HCT116 (cell line): ENCODE measurements around the gene IMMP2L.

ENCODE experiments used
- EZH2phosphoT487 ChIP-seq: fragments of 200-600 bp; IDR thresholded peaks from 2 replicates; pipeline ENCODE4 v1.6.1; 2018; ENCODE audit warnings: antibody characterized with exemption, borderline replicate concordance
- POLR2A ChIP-seq: IDR thresholded peaks from 2 replicates; pipeline ENCODE4 v1.7.0; 2011; ENCODE audit warnings: borderline replicate concordance; ENCODE audit not compliant: insufficient read depth, insufficient read length; ENCODE audit errors: extremely low read depth
- SP1 ChIP-seq: IDR thresholded peaks from 2 replicates; pipeline ENCODE4 v1.6.1; 2012; ENCODE audit warnings: low read depth
- TF ChIP-seq, protein P1 (sequence below), 3 experiments: fragments of 200-600 bp in 1 of 3; sonication (generic) in 1 of 3; IDR thresholded peaks in 2 of 3; conservative IDR thresholded peaks in 1 of 3; 2 replicates each; pipeline ENCODE4 v1.5.1; 2012 to 2017; ENCODE audit warnings: low read depth in 2 of 3, low read length in 2 of 3, antibody characterized with exemption in 1 of 3, borderline replicate concordance in 1 of 3, control low read depth in 1 of 3, mild to moderate bottlenecking in 1 of 3, mixed read lengths in 1 of 3, mixed run types in 1 of 3, moderate library complexity in 1 of 3; ENCODE audit not compliant: insufficient read depth in 1 of 3
- TF ChIP-seq, protein P2 (sequence below): IDR thresholded peaks from 2 replicates; pipeline ENCODE4 v1.6.1; 2012; ENCODE audit warnings: low read depth

DNA sequence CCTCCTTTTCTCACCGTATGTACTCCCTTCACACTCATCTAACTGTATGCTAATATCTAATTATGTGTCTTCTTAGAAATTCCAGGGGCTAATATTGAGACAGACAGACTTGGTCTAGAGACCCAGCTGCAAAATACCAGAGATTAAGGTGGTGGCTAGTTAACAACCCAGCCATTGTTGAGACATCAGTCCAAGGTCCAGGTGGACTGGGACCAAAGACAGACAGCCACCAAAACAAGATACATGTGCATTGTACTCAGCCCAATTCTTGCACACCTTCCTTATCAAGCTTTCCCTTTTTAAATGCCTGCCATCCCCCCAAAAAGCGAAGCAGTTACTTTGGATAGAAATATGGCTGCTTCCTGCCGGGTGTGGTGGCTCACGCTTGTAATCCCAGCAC is 514.7 kb downstream of the IMMP2L start:
- TF ChIP-seq EZH2phosphoT487 (no peak), POLR2A (no peak), SP1 (no peak)
- TF ChIP-seq, protein P1, sequence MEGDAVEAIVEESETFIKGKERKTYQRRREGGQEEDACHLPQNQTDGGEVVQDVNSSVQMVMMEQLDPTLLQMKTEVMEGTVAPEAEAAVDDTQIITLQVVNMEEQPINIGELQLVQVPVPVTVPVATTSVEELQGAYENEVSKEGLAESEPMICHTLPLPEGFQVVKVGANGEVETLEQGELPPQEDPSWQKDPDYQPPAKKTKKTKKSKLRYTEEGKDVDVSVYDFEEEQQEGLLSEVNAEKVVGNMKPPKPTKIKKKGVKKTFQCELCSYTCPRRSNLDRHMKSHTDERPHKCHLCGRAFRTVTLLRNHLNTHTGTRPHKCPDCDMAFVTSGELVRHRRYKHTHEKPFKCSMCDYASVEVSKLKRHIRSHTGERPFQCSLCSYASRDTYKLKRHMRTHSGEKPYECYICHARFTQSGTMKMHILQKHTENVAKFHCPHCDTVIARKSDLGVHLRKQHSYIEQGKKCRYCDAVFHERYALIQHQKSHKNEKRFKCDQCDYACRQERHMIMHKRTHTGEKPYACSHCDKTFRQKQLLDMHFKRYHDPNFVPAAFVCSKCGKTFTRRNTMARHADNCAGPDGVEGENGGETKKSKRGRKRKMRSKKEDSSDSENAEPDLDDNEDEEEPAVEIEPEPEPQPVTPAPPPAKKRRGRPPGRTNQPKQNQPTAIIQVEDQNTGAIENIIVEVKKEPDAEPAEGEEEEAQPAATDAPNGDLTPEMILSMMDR (IDR thresholded peaks at IDR 0.05 in 2 of 3, conservative IDR thresholded peaks at IDR 0.05 in 1 of 3; ENCODE audit: borderline replicate concordance in 1 of 3, insufficient read depth in 1 of 3, low read depth in 2 of 3, low read length in 2 of 3): no peak
- TF ChIP-seq, protein P2, sequence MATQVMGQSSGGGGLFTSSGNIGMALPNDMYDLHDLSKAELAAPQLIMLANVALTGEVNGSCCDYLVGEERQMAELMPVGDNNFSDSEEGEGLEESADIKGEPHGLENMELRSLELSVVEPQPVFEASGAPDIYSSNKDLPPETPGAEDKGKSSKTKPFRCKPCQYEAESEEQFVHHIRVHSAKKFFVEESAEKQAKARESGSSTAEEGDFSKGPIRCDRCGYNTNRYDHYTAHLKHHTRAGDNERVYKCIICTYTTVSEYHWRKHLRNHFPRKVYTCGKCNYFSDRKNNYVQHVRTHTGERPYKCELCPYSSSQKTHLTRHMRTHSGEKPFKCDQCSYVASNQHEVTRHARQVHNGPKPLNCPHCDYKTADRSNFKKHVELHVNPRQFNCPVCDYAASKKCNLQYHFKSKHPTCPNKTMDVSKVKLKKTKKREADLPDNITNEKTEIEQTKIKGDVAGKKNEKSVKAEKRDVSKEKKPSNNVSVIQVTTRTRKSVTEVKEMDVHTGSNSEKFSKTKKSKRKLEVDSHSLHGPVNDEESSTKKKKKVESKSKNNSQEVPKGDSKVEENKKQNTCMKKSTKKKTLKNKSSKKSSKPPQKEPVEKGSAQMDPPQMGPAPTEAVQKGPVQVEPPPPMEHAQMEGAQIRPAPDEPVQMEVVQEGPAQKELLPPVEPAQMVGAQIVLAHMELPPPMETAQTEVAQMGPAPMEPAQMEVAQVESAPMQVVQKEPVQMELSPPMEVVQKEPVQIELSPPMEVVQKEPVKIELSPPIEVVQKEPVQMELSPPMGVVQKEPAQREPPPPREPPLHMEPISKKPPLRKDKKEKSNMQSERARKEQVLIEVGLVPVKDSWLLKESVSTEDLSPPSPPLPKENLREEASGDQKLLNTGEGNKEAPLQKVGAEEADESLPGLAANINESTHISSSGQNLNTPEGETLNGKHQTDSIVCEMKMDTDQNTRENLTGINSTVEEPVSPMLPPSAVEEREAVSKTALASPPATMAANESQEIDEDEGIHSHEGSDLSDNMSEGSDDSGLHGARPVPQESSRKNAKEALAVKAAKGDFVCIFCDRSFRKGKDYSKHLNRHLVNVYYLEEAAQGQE: no peak
